ENCODE data around the gene HLA-DPA1.
A peak's percentile ranks its signal among the peaks of the same experiment; 100 is the strongest.

Gene HLA-DPA1

GRCh38 chr6:33073431-33073871, at the start of gene HLA-DPA1:
HLA-DPA1 (minus strand) TSS chr6:33073649.
- no peak within 1 kb of the TSS for H3K4me3 ChIP-seq (ENCODE audit: control insufficient read depth, low read depth, low read length)
- TF ChIP-seq, protein P1, sequence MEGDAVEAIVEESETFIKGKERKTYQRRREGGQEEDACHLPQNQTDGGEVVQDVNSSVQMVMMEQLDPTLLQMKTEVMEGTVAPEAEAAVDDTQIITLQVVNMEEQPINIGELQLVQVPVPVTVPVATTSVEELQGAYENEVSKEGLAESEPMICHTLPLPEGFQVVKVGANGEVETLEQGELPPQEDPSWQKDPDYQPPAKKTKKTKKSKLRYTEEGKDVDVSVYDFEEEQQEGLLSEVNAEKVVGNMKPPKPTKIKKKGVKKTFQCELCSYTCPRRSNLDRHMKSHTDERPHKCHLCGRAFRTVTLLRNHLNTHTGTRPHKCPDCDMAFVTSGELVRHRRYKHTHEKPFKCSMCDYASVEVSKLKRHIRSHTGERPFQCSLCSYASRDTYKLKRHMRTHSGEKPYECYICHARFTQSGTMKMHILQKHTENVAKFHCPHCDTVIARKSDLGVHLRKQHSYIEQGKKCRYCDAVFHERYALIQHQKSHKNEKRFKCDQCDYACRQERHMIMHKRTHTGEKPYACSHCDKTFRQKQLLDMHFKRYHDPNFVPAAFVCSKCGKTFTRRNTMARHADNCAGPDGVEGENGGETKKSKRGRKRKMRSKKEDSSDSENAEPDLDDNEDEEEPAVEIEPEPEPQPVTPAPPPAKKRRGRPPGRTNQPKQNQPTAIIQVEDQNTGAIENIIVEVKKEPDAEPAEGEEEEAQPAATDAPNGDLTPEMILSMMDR (conservative IDR thresholded peaks at IDR 0.05; ENCODE audit: control insufficient read depth, insufficient read depth, low read depth, low read length) = no peak
- peak; percentile 12 for DNase-seq (ENCODE audit: low read depth)

DNA sequence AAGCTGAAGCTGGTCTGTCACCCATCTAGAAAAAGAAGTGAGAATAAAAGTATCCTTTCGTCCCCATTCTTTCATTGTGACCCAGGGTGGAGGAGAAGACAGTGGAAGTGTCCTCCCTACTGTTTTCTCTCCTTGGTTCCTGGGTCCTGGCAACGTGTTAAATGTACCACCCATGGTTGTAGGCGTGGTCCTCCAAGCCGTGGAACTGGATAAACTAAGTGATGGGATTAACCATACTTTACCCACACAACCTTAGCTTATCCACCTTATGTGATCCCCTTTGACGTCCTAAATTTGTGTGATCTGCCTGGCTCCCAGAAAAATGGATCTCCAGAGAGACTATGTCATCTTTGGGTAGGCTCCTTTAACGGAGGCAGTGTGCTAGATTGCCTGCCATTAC, 49.7 kb upstream of the HLA-DPA1 start:
- no peak for DNase-seq (ENCODE audit: low read depth)
- no peak overlapping the region for H3K4me3 ChIP-seq (ENCODE audit: control insufficient read depth, low read depth, low read length)
- TF ChIP-seq, protein P1 (conservative IDR thresholded peaks at IDR 0.05; ENCODE audit: control insufficient read depth, insufficient read depth, low read depth, low read length) = no peak

DNA sequence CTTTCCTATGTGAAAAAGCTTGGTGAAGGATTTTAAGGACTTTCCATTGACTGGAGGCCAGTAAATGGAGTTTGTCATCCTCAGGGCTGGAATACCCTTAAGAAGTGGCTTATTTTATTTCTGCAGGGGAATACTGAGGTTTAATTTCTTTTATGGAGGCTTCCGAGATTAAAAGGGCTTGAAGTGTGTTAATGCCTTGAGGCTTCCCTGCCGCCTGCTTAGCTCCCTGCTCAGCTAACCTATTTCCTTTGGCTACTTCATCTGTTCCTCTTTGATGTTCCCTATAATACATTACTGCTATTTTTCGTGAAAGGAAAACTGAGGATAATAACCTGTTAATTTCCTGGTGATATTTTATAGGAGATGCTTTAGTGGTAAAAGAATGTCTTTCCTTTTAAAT, 46.6 kb upstream of the HLA-DPA1 start:
- TF ChIP-seq, protein P1 (conservative IDR thresholded peaks at IDR 0.05; ENCODE audit: control insufficient read depth, insufficient read depth, low read depth, low read length) = no peak

GRCh38 chr6:33118525-33119123, 45.2 kb upstream of the HLA-DPA1 start:
- TF ChIP-seq, protein P1 (conservative IDR thresholded peaks at IDR 0.05; ENCODE audit: control insufficient read depth, insufficient read depth, low read depth, low read length) = peak; percentile 69
- H3K4me3 ChIP-seq (ENCODE audit: control insufficient read depth, low read depth, low read length) = no peak overlapping the region
- peak; percentile 64 for DNase-seq (ENCODE audit: low read depth)

More for the DNA sequence above, 46.6 kb upstream of the HLA-DPA1 start:
- H3K4me3 ChIP-seq (ENCODE audit: control insufficient read depth, low read depth, low read length) = no peak overlapping the region
- no peak for DNase-seq (ENCODE audit: low read depth)

- TF ChIP-seq, protein P1 (conservative IDR thresholded peaks at IDR 0.05; ENCODE audit: control insufficient read depth, insufficient read depth, low read depth, low read length) = no peak
- DNase-seq (ENCODE audit: low read depth) = no peak
- no peak overlapping the region for H3K4me3 ChIP-seq (ENCODE audit: control insufficient read depth, low read depth, low read length)
These were observed 44.4 kb upstream of the HLA-DPA1 start for GRCh38 chr6:33117811-33118277.

GRCh38 chr6:33116841-33117711, 43.6 kb upstream of the HLA-DPA1 start:
- H3K4me3 ChIP-seq (ENCODE audit: control insufficient read depth, low read depth, low read length) = no peak overlapping the region
- no peak for DNase-seq (ENCODE audit: low read depth)
- TF ChIP-seq, protein P1 (conservative IDR thresholded peaks at IDR 0.05; ENCODE audit: control insufficient read depth, insufficient read depth, low read depth, low read length) = no peak
